ENCODE measurements around the gene TLK1.

The TLK1 gene

DNA sequence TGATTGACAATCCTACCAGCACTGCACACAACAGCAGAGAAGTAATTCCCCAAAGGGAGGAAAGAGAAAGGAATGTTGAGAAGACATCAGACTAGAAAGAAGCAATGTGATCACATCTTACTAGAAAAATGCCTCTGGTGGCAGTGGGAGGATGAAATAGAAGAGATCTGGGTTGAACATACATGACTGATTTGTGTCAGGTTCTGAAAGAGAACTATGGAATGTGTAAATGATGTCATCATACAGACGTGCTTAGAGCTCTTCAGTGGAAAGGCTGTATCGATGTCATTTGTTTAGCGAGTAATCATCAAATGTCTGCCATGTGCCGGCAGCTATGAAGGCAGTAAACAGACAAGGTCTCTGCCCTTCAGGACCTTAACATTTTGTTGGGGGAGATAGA is 206.8 kb downstream of the TLK1 start:
- DNase-seq, result no peak

DNA sequence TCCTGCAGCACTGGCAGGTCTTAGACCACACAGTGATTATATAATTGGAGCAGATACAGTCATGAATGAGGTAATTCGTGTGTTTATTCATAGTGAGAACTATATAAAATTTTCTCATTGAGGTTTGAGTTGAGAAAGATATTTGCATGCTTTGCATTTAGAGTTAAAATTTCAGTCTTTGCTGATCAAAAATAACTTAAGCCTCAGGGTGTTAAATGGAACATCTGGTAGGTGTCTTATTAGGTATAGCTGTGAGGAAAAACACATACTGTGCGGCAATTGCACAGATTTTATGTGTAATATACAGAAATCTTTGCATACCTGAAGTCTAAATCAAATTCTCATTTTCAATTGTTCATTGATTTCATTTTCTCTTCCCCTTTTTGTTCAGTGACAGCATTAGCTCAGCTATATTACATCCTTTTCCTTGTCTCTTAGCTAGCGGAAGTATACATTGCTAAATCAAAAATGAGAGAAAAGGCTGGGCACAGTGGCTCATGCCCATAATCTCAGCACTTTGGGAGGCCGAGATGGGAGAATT is 210.4 kb downstream of the TLK1 start:
- no peak for DNase-seq

- no peak for DNase-seq
Observed at GRCh38 chr2:170949415-170949814, 211.3 kb downstream of the TLK1 start.

DNA sequence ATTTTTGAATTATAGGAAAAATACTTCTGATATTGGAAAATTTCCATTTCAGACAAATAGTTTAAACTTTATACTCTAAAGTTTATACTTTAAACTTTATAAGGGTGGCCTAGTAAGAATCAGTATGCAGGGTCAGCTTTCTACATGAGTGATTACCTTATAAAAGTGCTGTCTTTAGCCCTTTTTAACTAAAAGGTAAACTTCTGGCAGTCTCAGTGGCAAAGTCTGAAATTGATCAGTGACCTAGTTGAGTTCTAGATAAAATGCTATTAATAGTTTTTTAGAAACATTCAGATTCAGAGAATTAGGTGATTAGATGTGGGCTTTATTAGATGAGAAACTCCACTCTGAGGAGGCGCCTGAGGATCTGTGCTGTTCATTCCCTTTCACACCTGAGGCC is 216.1 kb downstream of the TLK1 start:
- DNase-seq, result no peak

DNA sequence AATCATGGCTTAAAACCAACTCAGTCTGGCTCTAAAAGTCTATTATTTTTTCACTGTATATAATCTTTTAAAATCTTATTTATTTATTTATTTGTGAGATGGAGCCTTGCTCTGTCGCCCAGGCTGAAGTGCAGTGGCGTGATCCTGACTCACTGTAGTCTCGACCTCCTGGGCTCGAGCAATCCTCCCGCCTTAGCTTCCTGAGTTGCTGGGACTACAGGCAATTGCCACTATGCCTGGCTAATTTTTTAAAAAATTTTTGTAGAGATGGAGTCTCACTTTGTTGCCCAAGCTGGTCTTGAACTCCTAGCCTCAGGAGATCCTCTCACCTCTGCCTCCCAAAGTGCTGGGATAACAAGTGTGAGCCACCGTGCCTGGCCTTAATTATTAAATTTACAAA is 217.1 kb downstream of the TLK1 start:
- no peak for DNase-seq

GRCh38 chr2:170943041-170943440 is 217.7 kb downstream of the TLK1 start:
- DNase-seq, result no peak

DNA sequence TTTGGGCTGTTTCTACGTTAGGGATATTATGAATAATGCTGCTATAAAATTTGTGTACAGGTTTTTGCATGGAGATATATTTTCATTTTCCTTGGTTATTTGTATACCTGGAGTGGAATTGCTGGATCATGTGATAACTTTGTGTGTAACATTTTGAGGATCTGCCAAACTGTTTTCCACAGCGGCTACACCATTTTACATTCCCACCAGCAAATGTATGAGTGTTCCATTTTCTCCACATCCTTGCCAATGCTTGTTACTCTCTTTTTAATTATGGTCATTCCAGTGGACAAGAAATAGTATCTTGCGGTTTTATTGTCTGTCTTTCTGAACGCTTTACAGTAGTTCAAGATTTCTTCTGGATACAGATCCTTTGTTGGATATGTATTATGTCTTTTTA is 218.1 kb downstream of the TLK1 start:
- no peak for DNase-seq
